WTC11 (cell line): Measurements from ENCODE around the gene MUC4. TPM values are rescaled to one million over a fixed set of nuclear protein-coding genes. Genes with fewer than 3 reads are reported as not detected.

Experiments
- ATAC-seq: fragments of 200-7000 bp; cut with Tn5 transposase; 2 replicates; pipeline ENCODE4 v1.10.0; 2021; ENCODE audit warnings: mild to moderate bottlenecking, moderate library complexity
- CTCF ChIA-PET: fragments of 300-600 bp; sonication (Branson Sonifier 250); formaldehyde crosslinking; loops from one replicate; lab custom pipeline; 2021; ENCODE audit warnings: antibody characterized with exemption; lab: Charles Lee
- POLR2A ChIA-PET: fragments of 350-600 bp; sonication (Branson Sonifier 250); formaldehyde crosslinking; loops from one replicate; lab custom pipeline; 2021; ENCODE audit warnings: antibody characterized with exemption; lab: Charles Lee
- DNase-seq: peaks from one replicate; pipeline ENCODE4 v3.0.0; 2021; ENCODE audit warnings: low spot score
- H3K27ac Mint-ChIP-seq: 2 replicates; pipeline ENCODE4 v1.8.0; 2021; ENCODE audit warnings: mixed read lengths
- H3K27me3 Mint-ChIP-seq: 2 replicates; pipeline ENCODE4 v1.8.0; 2021; ENCODE audit warnings: low read depth, mild to moderate bottlenecking, moderate library complexity, mixed read lengths
- H3K36me3 Mint-ChIP-seq: 2 replicates; pipeline ENCODE4 v1.8.0; 2021; ENCODE audit warnings: mixed read lengths
- H3K4me1 Mint-ChIP-seq: 2 replicates; pipeline ENCODE4 v1.8.0; 2022; ENCODE audit warnings: mixed read lengths
- H3K4me3 Mint-ChIP-seq: 2 replicates; pipeline ENCODE4 v1.8.0; 2021; ENCODE audit warnings: mild to moderate bottlenecking, moderate library complexity, mixed read lengths
- H3K9me3 Mint-ChIP-seq: 2 replicates; pipeline ENCODE4 v1.8.0; 2021; ENCODE audit warnings: mixed read lengths
- AFF4 ChIP-seq: sonication (generic); formaldehyde crosslinking; IDR thresholded peaks from 2 replicates; pipeline ENCODE4 v1.8.1; 2023; ENCODE audit warnings: mild to moderate bottlenecking, missing genetic modification reagents, borderline replicate concordance
- ATF2 ChIP-seq: sonication (generic); formaldehyde crosslinking; IDR thresholded peaks from 2 replicates; pipeline ENCODE4 v1.8.1; 2022; ENCODE audit warnings: low read depth, missing genetic modification reagents, borderline replicate concordance
- CREB1 ChIP-seq: sonication (generic); formaldehyde crosslinking; IDR thresholded peaks from 2 replicates; pipeline ENCODE4 v1.8.0; 2023; ENCODE audit warnings: mild to moderate bottlenecking, missing genetic modification reagents
- KAT7 ChIP-seq: sonication (generic); formaldehyde crosslinking; IDR thresholded peaks from 2 replicates; pipeline ENCODE4 v1.8.1; 2023; ENCODE audit warnings: missing genetic modification reagents, mild to moderate bottlenecking, borderline replicate concordance
- NFYB ChIP-seq: sonication (generic); formaldehyde crosslinking; conservative IDR thresholded peaks from 2 replicates; pipeline ENCODE4 v1.8.0; 2022; ENCODE audit warnings: low read depth, missing genetic modification reagents
- RELA ChIP-seq: sonication (generic); formaldehyde crosslinking; IDR thresholded peaks from 2 replicates; pipeline ENCODE4 v1.8.1; 2022; ENCODE audit warnings: missing genetic modification reagents, mild to moderate bottlenecking, borderline replicate concordance
- SMAD4 ChIP-seq: sonication (generic); formaldehyde crosslinking; IDR thresholded peaks from 2 replicates; pipeline ENCODE4 v1.8.0; 2022; ENCODE audit warnings: mild to moderate bottlenecking, missing genetic modification reagents
- SOX15 ChIP-seq: fragments of 250-450 bp; sonication (Bioruptor Pico); IDR thresholded peaks from 2 replicates; pipeline ENCODE4 v1.9.0; 2021; ENCODE audit warnings: mild to moderate bottlenecking
- SP1 ChIP-seq: sonication (generic); formaldehyde crosslinking; conservative IDR thresholded peaks from 2 replicates; pipeline ENCODE4 v1.8.1; 2022; ENCODE audit warnings: missing genetic modification reagents
- STAT6 ChIP-seq: sonication (generic); formaldehyde crosslinking; conservative IDR thresholded peaks from 2 replicates; pipeline ENCODE4 v1.8.1; 2023; ENCODE audit warnings: mild to moderate bottlenecking, low read depth, missing genetic modification reagents, moderate library complexity
- TEAD1 ChIP-seq: sonication (generic); formaldehyde crosslinking; IDR thresholded peaks from 2 replicates; pipeline ENCODE4 v1.8.0; 2022; ENCODE audit warnings: mild to moderate bottlenecking, missing genetic modification reagents
- TEAD4 ChIP-seq: sonication (generic); formaldehyde crosslinking; IDR thresholded peaks from 2 replicates; pipeline ENCODE4 v1.8.0; 2022; ENCODE audit warnings: mild to moderate bottlenecking, missing genetic modification reagents
- USF2 ChIP-seq: sonication (generic); formaldehyde crosslinking; IDR thresholded peaks from 2 replicates; pipeline ENCODE4 v1.8.1; 2023; ENCODE audit warnings: mild to moderate bottlenecking, missing genetic modification reagents, moderate library complexity
- ZNF121 ChIP-seq: sonication (generic); formaldehyde crosslinking; IDR thresholded peaks from 2 replicates; pipeline ENCODE4 v1.8.0; 2023; ENCODE audit warnings: missing genetic modification reagents
- ZNF138 ChIP-seq: sonication (generic); formaldehyde crosslinking; conservative IDR thresholded peaks from 2 replicates; pipeline ENCODE4 v1.8.1; 2022; ENCODE audit warnings: mild to moderate bottlenecking, moderate library complexity, missing genetic modification reagents
- ZNF423 ChIP-seq: fragments of 250-450 bp; sonication (Bioruptor Pico); IDR thresholded peaks from 2 replicates; pipeline ENCODE4 v2.1.2; 2022; ENCODE audit warnings: mild to moderate bottlenecking, moderate library complexity
- ZNF671 ChIP-seq: fragments of 250-450 bp; sonication (Bioruptor Pico); IDR thresholded peaks from 2 replicates; pipeline ENCODE4 v1.8.0; 2021; ENCODE audit warnings: mild to moderate bottlenecking
- total RNA-seq: library from RNA; stranded (reverse); gene quantifications from 3 replicates; pipeline ENCODE4 v1.2.3, GENCODE V29; 2021
- TF ChIP-seq, protein P1 (sequence below): fragments of 250-450 bp; sonication (Bioruptor Pico); IDR thresholded peaks from 2 replicates; pipeline ENCODE4 v1.9.0; 2021; ENCODE audit warnings: moderate library complexity, mild to moderate bottlenecking, inconsistent platforms, borderline replicate concordance
- TF ChIP-seq, protein P2 (sequence below): sonication (generic); formaldehyde crosslinking; IDR thresholded peaks from 2 replicates; pipeline ENCODE4 v1.8.0; 2022; ENCODE audit warnings: mild to moderate bottlenecking, missing genetic modification reagents
- TF ChIP-seq, protein P3 (sequence below): sonication (generic); formaldehyde crosslinking; IDR thresholded peaks from 2 replicates; pipeline ENCODE4 v1.8.1; 2022; ENCODE audit warnings: mild to moderate bottlenecking, moderate library complexity, missing genetic modification reagents
- TF ChIP-seq, protein P4 (sequence below): fragments of 250-450 bp; sonication (Bioruptor Pico); IDR thresholded peaks from 2 replicates; pipeline ENCODE4 v1.9.0; 2021; ENCODE audit warnings: mild to moderate bottlenecking

The MUC4 gene
- total RNA-seq, 1 experiment from 2014 or later: 2.1 TPM

DNA sequence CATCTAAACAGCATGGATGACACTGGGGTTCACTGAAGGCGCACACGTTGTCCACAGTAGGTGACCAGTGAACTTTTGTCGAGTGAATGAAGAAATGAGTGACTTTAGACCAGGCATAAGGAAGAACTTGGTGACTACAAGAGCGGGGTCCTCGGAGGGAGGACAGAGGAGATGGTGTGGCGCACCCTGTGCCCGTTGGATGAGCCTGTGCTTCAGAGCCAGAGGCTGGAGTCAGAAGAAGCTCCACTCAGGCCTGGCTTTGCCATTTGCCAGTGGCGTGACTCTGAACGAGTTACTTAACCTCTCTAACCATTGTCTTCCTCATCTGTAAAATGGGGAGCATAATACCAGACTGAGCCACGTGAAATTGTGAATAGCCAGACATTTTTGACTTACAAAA, 42.2 kb downstream of the MUC4 start:
- ATAC-seq (no peak), DNase-seq (no peak)
- POLR2A ChIA-PET: no interaction called here
- Mint-ChIP-seq H3K27me3 (no peaks in the 10 kb centered on the region; the same call in 1 of the 2 replicates), H3K4me1 (no peaks in the 10 kb centered on the region), H3K4me3 (no peak overlapping the region), H3K9me3 (peaks cover 3% of the 10 kb centered on the region; the same call in 1 of the 2 replicates), H3K36me3 (no peaks in the 10 kb centered on the region), H3K27ac (no peak overlapping the region)
- TF ChIP-seq ZNF138 (no peak), NFYB (CRISPR knock-in tag) (no peak), SMAD4 (CRISPR knock-in tag) (no peak), SOX15 (CRISPR knock-in tag) (no peak), TEAD4 (CRISPR knock-in tag) (no peak), ZNF423 (no peak), TEAD1 (CRISPR knock-in tag) (no peak), KAT7 (CRISPR knock-in tag) (no peak)
- TF ChIP-seq, protein P1, sequence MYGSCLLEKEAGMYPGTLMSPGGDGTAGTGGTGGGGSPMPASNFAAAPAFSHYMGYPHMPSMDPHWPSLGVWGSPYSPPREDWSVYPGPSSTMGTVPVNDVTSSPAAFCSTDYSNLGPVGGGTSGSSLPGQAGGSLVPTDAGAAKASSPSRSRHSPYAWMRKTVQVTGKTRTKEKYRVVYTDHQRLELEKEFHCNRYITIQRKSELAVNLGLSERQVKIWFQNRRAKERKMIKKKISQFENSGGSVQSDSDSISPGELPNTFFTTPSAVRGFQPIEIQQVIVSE (CRISPR knock-in tag): no peak
- TF ChIP-seq, protein P2, sequence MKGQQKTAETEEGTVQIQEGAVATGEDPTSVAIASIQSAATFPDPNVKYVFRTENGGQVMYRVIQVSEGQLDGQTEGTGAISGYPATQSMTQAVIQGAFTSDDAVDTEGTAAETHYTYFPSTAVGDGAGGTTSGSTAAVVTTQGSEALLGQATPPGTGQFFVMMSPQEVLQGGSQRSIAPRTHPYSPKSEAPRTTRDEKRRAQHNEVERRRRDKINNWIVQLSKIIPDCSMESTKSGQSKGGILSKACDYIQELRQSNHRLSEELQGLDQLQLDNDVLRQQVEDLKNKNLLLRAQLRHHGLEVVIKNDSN (CRISPR knock-in tag): no peak
- CTCF ChIA-PET: no interaction called here

DNA sequence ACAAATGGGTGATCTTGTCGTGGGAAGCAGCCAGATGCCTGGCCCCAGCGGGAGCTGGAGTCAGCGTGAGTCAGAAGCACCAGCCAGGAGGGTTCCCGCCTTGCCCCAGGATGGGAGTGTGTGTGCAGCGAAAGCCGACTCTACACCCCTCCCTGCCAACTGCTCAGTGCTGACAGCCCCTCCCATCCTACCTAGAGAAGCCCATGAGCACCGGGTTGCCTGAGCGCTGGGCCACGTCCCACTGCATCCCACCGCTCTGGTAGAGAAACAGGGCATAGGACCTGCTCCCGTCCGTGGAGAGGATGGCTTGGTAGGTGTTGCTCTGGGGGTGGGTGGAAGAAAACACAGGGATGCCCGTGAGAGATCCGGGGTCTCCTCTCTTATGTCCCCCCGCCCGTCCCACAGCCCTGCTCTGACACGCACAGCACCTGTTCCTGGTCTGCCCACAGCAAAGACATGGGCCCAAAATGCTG, 42.9 kb downstream of the MUC4 start:
- ATAC-seq (peak; percentile 36; the same call in 1 of the 2 replicates), DNase-seq (no peak)
- ChIA-PET CTCF (no interaction called here), POLR2A (no interaction called here)
- no peak overlapping the region; the same call in 1 of the 2 replicates for H3K27ac Mint-ChIP-seq
- H3K4me1 Mint-ChIP-seq: no peaks in the 10 kb centered on the region
- no peaks in the 10 kb centered on the region for H3K36me3 Mint-ChIP-seq
- H3K9me3 Mint-ChIP-seq: peaks cover 3% of the 10 kb centered on the region; the same call in 1 of the 2 replicates
- TF ChIP-seq CREB1 (CRISPR knock-in tag): no peak
- TF ChIP-seq, all 79 proteins: peak for 0
- no peak overlapping the region for H3K4me3 Mint-ChIP-seq
- H3K27me3 Mint-ChIP-seq: no peaks in the 10 kb centered on the region; the same call in 1 of the 2 replicates

GRCh38 chr3:195768414-195768813, 43.3 kb downstream of the MUC4 start:
- Mint-ChIP-seq H3K27ac (no peak overlapping the region; the same call in 1 of the 2 replicates), H3K27me3 (no peaks in the 10 kb centered on the region; the same call in 1 of the 2 replicates), H3K4me3 (no peak overlapping the region), H3K9me3 (peaks cover 3% of the 10 kb centered on the region; the same call in 1 of the 2 replicates), H3K4me1 (peaks cover under 1% of the 10 kb centered on the region; the same call in 1 of the 2 replicates), H3K36me3 (no peaks in the 10 kb centered on the region)
- ChIA-PET POLR2A (interaction anchor here (0.6 kb wide), 1 partner anchor 8 kb away, joined by 4 read pairs; no protein-coding TSS in a partner anchor), CTCF (no interaction called here)
- ATAC-seq (no peak), DNase-seq (no peak)
- no peak for TF ChIP-seq STAT6 (CRISPR knock-in tag)
- no peak for TF ChIP-seq ZNF121 (CRISPR knock-in tag)
- TF ChIP-seq NFYB (CRISPR knock-in tag): no peak
- TF ChIP-seq, protein P3, sequence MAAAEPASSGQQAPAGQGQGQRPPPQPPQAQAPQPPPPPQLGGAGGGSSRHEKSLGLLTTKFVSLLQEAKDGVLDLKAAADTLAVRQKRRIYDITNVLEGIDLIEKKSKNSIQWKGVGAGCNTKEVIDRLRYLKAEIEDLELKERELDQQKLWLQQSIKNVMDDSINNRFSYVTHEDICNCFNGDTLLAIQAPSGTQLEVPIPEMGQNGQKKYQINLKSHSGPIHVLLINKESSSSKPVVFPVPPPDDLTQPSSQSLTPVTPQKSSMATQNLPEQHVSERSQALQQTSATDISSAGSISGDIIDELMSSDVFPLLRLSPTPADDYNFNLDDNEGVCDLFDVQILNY (CRISPR knock-in tag): no peak
- TF ChIP-seq, protein P4, sequence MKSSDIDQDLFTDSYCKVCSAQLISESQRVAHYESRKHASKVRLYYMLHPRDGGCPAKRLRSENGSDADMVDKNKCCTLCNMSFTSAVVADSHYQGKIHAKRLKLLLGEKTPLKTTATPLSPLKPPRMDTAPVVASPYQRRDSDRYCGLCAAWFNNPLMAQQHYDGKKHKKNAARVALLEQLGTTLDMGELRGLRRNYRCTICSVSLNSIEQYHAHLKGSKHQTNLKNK (CRISPR knock-in tag): no peak
- TF ChIP-seq ZNF671: no peak
- TF ChIP-seq USF2 (CRISPR knock-in tag): no peak
- TF ChIP-seq RELA: no peak
- TF ChIP-seq AFF4: no peak
- no peak for TF ChIP-seq SP1
- TF ChIP-seq ATF2: no peak
